ENCODE data around the gene NRF1.

NRF1 gene

GRCh38 chr7:129767120-129768015 lies 155.8 kb downstream of the NRF1 start:
- in situ Hi-C loops (cut with MboI; ENCODE audit: low sequenced_read_pairs) = no loop called here

GRCh38 chr7:129768614-129769399 lies 157.3 kb downstream of the NRF1 start:
- in situ Hi-C loops (cut with MboI; ENCODE audit: low sequenced_read_pairs) = no loop called here

GRCh38 chr7:129769400-129769774 lies 157.9 kb downstream of the NRF1 start:
- in situ Hi-C loops (cut with MboI; ENCODE audit: low sequenced_read_pairs) = no loop called here

GRCh38 chr7:129769866-129770808 lies 158.6 kb downstream of the NRF1 start:
- in situ Hi-C loops (cut with MboI; ENCODE audit: low sequenced_read_pairs) = no loop called here

GRCh38 chr7:129771201-129771927 lies 159.8 kb downstream of the NRF1 start:
- in situ Hi-C loops (cut with MboI; ENCODE audit: low sequenced_read_pairs) = no loop called here

- in situ Hi-C loops (cut with MboI; ENCODE audit: low sequenced_read_pairs) = no loop called here
These were observed 160.5 kb downstream of the NRF1 start for GRCh38 chr7:129771928-129772479.

- in situ Hi-C loops (cut with MboI; ENCODE audit: low sequenced_read_pairs) = no loop called here
These were observed 161.2 kb downstream of the NRF1 start for GRCh38 chr7:129772646-129773280.

GRCh38 chr7:129773328-129773731 lies 161.8 kb downstream of the NRF1 start:
- in situ Hi-C loops (cut with MboI; ENCODE audit: low sequenced_read_pairs) = no loop called here

GRCh38 chr7:129773871-129774270 lies 162.4 kb downstream of the NRF1 start:
- in situ Hi-C loops (cut with MboI; ENCODE audit: low sequenced_read_pairs) = no loop called here

GRCh38 chr7:129774359-129774758 lies 162.8 kb downstream of the NRF1 start:
- in situ Hi-C loops (cut with MboI; ENCODE audit: low sequenced_read_pairs) = no loop called here

- in situ Hi-C loops (cut with MboI; ENCODE audit: low sequenced_read_pairs) = no loop called here
These were observed 163.6 kb downstream of the NRF1 start for GRCh38 chr7:129774871-129775694.

GRCh38 chr7:129775695-129776361 lies 164.3 kb downstream of the NRF1 start:
- in situ Hi-C loops (cut with MboI; ENCODE audit: low sequenced_read_pairs) = no loop called here

- in situ Hi-C loops (cut with MboI; ENCODE audit: low sequenced_read_pairs) = no loop called here
These were observed 164.8 kb downstream of the NRF1 start for GRCh38 chr7:129776362-129776722.

- in situ Hi-C loops (cut with MboI; ENCODE audit: low sequenced_read_pairs) = no loop called here
These were observed 165.8 kb downstream of the NRF1 start for GRCh38 chr7:129777195-129777844.

GRCh38 chr7:129777993-129778769 lies 166.7 kb downstream of the NRF1 start:
- in situ Hi-C loops (cut with MboI; ENCODE audit: low sequenced_read_pairs) = no loop called here

- in situ Hi-C loops (cut with MboI; ENCODE audit: low sequenced_read_pairs) = no loop called here
These were observed 167.5 kb downstream of the NRF1 start for GRCh38 chr7:129778770-129779601.

Measured in hTERT RPE-1 (cell line).